ENCODE results near the gene FGF22.
"Not testable (repeated sequence)": the region's sequence is repeated elsewhere in the genome, so short reads cannot be mapped to it uniquely, and the experiment has no call there.

The FGF22 gene

DNA sequence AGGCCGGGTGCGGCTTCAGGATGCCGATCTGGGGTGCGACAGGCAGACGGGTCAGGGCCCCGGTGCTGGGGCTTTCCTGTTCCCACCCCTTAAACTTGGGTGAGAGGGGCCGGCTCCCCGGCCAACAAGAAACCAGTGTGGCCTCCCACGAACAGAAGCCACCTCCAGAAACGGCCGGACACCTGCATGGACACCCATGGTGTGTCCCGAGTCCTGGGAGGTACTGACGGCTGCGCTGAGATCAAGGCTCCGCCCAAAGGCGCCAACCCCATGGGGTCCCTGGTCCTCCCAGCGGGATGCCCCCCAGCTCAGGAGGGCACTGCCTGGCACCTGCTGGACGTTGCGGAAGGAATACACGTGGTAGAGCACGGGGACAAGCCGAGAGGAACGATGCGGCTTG lies 17.9 kb upstream of the FGF22 start:
- DNase-seq (ENCODE audit: low read depth in 2 of 2) = no peak

DNA sequence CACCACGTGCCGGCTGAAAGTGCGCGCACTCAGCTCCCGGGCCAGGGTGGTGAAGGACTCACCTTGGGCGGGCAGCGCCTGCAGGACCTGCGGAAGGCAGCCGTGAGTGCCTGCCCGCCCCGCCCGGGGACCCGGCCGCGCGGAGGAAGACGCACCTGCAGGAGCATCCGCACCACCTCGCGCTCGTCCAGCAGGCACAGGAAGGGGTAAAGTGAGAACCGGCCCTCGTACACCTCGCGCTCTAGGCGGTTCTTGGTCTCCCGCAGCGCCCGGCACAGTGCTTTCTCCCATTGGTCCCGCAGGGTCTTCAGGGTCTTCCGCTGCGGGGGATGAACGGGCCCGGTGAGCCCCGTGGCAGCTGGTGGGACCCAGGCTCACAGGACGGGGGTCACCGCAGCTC lies 17.0 kb upstream of the FGF22 start:
- DNase-seq (ENCODE audit: low read depth in 2 of 2) = no peak

DNA sequence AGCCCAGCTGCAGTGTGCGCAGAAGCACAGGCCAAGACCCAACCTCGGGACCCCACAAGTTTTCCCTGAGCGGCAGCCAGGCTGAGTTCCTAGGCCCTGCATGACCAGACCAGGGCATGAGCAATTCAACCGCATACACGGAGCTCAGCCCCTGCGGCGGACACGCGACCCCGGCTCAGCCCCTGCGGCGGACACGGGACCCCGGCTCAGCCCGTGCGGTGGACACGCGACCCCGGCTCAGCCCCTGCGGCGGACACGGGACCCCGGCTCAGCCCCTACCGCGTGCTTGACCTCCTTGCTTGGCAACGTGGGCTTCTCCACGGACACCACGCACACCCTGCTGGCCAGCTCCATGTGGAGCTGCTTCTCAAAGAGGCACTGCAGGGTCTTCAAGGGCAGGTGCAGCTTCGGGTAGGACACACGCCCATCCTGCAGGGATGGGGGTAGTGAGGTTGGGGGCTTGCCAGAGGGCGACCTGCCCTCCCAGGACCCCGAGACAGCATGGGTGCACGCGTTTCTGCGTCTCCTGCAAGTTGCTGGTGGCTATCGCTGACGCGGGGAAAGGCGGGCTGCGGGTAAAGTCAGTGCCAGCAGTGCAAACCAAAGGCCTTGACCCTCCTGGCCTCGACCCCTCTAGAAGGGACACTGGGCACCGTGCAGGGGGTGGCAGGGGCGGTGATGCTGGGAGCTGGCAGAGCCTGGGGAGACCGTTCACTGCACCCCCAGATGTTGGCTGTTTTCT lies 16.3 kb upstream of the FGF22 start:
- no peak for DNase-seq (ENCODE audit: low read depth in 2 of 2)

DNA sequence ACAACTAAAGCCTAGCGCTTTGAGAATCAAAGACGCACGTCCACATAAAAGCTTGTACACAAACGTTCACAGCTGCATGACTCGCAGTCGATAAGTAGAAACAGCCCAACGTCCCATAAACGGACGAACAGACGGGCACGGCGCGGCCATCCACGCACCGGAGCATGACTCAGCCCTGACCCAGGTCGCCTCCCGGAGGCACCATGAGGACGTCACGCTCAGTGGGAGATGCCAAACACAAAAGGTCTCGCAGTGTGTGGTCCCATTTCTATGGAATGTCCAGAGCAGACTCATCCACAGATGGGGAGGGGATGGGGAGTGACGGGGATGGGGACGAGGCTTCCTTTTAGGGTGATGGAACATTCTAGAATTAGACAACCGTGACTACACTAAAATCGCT lies 15.7 kb upstream of the FGF22 start:
- no peak for DNase-seq (ENCODE audit: low read depth in 2 of 2)

DNA sequence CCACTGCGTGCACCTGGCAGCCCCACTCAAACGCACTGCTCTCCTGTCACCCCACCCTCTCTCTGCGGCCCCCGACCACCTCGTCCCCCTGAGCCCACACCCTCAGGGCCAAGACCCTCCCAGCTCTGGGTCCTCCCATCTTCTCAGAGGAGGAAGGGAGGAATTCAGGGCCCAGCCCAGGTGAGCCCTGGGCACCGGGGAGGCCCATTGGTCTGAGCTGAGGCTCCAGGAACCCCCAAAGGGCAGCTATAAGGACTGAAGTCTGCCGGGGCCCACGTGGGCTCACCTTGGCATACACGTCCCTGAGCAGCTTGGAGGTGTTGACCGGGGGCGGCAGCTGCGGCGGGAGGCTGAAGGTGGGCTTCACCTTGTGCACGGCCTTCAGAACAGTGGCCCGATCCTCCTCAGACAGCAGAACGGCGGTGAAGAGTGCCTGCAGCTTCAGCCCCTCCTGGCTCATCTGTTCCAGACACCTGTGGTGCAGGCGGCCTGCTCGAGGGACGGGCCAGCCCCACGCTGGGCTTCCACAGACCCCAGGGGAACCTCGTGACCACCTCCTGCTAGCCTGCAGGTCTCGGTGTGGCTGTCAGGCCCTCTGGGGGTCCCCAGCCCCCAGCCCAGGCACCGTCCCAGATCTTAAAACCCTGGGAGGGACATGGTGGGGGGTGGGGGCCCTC lies 15.1 kb upstream of the FGF22 start:
- no peak for DNase-seq (ENCODE audit: low read depth in 2 of 2)

DNA sequence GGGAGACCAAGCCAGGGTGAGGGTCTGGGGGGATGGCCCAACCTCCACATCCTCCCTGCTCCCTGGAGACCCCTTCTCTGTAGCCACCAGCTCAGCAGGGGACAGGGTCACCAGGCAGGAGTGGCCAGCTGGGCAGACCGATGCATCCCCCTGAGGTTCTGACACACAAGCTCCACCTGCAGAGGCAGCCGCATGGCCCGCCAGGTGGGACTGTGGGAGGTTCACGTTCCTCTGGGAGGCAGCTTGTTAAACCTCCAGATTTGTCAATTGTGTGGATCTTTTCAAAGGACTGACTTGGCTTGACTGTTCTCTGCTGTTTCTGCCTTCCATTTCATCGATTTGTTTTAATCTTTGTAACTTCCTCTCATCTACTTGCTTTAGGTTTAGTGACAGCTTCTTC lies 14.4 kb upstream of the FGF22 start:
- DNase-seq (ENCODE audit: low read depth in 2 of 2) = no peak

DNA sequence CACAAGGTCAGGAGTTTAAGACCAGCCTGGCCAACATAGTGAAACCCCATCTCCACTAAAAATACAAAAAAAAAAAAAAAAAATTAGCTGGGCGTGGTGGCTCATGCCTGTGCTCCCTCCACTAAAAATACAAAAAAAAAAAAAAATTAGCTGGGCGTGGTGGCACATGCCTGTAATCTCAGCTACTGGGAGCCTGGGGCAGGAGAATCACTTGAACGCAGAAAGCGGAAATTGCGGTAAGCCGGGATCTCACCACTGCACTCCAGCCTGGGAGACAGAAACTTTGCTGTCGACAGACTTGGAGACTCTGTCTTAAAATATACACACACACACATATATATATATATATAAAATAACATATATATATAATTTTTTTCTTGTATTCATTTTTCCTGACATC lies 13.1 kb upstream of the FGF22 start:
- not testable (repeated sequence) for DNase-seq (ENCODE audit: low read depth in 2 of 2)

DNA sequence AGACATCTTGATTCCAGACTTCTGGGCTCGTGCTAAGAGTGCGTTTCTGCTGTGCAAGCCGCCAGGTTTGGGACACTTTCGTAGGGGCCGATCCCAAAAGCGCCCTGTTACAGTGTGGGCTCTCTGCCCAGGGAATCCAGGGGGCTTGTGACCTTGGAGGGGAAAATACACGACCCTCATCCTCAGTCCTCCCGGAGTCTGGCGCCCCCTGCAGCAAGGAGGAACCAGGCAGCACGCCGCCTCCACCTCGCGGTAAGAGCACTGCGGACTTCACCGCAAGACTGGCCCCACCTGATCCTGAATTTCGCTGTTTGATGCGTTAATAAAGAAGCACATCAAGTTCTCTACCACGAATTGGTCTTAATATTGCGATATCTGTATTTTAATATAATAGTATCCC lies 11.5 kb upstream of the FGF22 start:
- DNase-seq (ENCODE audit: low read depth in 2 of 2) = peak in 1 of 2 donors; percentile 18

DNA sequence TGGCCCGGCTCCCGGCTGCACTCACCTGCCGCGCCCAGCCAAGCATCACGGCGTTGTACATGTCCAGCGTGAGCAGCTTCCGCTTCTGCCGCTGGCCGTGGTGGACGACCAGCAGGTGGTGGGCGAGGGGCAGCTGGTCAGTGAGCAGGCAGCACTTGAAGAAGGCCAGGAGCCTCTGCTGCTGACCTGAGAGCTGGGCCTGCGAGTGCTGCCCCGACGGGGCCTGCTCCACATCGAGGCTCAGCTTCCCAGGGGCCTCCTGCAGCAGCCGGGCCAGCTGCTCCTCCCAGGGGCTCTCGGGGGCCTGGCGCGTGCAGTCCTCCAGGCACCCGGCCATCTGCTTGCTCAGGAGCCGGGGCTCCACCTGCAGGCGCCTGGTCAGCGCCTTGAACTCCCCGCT lies 10.2 kb upstream of the FGF22 start:
- not testable (repeated sequence) for DNase-seq (ENCODE audit: low read depth in 2 of 2)

DNA sequence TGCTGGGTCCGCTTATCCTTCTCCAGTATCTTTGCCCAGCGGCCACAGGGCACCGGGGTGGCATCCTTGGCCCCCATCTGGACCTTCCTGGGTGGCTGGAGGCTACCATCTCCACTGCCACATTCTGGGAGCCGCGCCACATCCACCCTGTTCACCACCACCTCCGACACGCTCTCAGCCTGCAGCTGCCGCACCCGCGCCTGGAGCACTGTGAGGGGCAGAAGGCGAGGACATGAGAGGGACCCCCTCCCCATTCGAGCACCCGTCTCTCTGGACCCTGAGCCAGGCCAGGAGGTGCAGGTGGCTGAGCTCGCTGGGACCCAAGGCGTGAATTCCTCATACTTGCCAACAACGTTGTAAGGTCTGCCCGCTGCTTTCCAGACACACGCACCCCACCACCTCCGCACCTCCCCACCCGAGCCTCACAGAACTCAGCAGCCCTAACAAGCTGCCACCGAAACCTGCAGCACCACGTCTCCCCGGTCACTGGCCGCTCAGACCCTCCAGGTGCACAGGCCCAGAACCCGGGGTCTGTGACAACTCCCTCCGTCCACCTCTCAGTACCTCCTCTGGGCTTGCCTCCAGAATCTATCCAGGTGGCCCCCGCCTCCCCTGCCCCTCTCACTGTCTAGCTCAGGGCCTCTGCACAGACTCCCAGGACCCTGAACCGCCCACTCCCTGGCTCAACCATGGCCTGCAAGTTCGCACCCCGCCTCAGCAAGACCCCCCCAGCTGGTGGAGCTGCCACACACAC lies 9.5 kb upstream of the FGF22 start:
- DNase-seq (ENCODE audit: low read depth in 2 of 2) = no peak

DNA sequence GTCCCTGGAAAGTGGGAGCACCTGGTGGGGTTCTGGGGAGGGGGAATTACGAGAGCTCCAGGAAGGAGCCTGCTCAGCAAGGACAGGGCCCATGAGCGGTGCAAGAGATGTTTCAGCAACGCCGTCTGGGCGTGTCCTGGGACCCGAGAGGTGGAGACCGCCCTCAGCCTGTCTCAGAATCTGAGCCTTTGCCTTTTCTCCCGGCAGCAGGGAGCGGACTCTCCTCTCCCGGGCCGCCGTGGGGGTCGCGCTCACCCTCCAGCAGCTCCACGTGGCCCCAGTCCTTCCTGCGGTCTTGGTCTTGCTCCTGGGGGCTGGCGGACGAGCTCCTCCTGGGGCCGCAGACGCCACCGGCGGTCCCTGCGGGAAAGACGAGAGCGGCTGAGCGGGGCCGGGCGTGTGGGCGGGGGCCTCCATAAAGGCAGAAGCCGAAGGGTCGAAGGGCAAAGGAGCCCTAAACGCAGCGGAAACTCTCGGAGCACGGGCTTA lies 7.1 kb upstream of the FGF22 start:
- DNase-seq (ENCODE audit: low read depth in 2 of 2) = peak; percentile 45 to 57

DNA sequence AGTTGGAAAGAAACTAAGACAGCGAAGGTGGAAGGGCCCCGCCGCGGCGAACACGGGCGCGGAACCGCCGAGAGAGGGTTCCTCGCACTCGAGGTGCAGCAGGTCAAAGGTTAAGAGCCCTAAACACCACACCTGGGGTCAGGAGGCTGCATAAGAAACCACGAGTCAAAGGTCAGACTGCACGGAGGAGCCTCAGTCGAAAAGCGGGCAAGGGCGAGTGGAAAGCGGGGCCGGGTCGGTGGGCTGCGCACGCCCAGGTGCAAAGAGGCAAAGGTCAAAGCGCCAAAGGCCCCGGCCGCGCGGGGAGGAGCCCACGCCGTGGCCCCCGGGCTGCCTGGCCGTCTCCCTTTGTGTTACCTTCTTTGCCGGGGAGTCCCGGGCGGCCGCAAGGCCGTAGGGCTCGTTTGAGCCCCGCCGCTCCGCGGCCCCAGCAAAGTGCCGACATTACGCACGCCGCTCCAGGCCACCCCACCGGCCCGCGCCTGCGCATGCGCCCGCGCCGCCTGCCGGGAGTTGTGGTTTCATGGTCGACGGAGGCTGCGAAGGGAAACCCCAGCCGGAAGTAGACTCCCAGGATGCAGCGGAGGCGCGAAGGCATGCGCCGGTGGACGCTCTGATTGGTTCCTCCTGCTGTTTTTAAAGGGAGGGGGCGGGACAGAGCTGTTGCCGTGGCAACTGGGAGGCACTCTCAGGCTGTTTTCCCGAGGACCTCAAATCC lies 6.5 kb upstream of the FGF22 start, which contains the start of gene POLRMT:
POLRMT (minus strand) TSS at position 470 of the 718 bp plus-strand sequence; CDS start at position 445, 25 bp downstream.
- peak; percentile 90 to 95 for DNase-seq (ENCODE audit: low read depth in 2 of 2)

DNA sequence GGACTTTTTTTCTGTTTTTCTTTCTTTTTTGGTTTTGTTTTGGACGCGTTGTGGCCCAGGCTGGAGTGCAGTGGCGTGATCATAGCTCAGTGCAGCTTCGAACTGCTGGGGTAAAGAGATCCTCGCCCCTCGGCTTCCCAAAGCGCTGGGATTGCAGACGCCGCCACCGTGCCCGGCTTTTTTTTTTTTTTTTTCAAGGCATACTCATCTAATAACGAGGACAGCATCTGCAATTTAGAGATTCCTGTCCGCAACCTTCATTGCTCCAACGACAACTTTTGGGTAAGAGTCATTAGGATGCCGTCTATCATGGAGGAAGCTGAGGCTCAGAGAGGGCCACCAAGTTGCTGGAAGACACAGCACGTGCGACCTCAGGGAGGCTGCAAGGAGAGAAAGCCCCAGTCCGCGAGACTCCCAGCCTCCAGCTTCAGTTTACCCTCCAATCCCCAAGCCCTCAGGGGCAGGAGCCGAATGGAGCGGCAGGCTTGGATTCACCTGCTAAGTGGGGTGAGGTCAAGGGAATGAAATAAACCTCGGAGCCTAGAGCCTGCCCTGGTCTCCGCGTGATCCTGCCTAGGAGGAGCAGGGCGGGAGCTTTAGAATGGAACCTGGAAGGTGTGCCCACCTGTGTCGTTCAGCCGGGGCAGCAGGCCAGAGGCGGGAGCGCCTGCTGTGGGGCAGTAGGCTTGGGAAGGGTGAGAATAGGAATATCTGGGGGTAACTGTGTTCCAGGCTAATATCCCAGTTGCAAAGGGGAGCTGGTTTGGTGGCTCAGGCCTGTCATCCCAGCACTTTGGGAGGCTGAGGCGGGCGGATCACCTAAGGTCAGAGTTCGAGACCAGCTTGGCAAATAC lies 5.7 kb upstream of the FGF22 start:
- no peak for DNase-seq (ENCODE audit: low read depth in 2 of 2)

DNA sequence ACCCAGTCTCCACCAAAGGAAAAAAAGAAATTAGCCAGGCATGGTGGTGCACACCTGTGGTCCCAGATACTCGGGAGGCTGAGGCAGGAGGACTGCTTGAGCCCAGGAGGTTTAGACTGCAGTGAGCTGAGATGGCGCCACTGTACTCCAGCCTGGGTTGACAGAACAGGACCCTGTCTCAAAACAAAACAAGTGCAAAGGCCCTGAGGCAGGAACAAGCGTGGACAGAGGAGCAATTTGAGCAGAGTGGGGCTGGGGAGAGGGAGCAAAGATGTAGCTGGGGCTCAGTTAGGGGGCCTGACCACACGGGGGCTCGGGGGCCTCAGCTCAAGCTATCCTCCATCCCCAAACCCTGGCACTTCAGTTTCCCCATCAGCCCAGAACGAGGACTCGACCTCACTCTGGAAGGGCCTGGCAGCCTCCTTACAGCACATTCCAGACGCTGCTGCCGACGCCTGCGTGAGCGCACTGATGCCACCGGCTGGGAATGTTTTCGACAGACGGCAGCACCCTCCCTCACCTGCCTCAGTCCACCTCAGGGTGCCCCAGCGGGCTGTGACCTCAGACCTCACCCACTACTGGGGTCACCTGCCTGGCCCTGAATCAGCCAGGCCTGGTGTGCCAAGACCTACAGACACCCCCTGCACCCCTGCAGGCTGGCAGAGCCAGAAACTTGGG lies 4.6 kb upstream of the FGF22 start:
- DNase-seq (ENCODE audit: low read depth in 2 of 2) = no peak

DNA sequence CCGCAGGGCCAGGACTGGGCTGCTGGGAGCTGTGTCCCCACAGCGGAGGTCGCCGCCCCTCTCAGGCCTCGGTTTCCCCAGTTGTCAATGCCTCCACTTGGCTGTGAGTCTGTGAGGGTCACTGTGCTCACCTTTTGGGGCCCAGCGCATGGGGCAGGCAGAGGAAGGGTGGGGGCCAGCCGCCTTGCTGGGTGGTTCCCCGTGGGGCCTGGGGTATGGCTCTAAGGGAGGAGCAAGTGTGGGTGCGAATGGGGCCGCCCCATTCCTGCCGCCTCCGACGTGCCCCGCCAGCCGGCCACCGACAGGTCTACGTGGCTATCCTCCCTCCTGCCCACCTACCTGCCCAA lies 800 bp upstream of the FGF22 start:
- DNase-seq (ENCODE audit: low read depth in 2 of 2) = no peak

DNA sequence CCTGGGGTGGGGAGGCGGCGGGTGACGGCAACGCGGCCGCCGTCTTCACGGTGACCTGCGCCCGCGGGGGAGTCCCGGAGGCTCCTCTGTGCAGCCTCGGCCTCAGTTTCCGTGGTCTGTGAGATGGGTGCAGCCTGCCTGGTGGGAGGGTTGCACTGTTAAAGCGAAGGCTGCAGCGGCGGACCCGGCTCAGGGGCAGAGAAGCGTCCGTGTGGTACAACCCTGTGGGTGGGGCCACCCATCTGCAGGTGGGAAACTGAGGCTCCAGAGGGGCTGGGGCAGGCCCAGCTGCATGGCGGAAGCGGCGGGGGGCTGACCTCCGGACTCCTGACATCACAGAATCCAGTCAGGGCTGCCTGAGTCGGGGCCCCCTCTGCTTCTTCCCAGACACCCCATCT lies 481 bp downstream of the FGF22 start:
- DNase-seq (ENCODE audit: low read depth in 2 of 2) = no peak

DNA sequence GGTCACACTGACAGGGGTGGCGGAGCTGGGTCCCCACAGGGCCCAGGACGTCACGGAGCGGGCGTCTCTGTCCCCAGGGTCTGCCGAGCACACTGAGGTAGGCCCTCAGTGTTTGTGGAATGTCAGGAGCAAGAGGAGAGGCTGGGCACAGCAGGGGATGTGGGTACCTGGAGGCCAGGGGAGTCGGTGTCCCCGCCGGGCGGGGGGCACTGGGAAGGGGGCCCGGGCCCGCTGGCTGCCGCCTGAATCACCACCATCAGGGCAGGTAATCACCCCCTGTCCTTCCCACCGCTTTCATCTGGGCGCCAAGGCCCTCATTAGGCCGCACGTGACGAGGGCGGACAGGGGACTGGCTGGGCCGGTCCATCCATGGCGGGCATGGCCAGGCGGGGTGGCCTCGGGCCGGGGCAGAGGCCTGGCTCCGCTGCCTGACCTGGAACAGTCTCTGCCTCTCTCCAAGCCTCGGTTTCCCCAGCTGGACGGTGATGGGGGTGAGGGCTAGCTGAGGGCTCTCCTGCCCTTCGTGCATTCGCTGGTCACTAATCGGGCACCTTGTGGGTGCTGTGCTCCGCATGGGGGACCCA lies 1.0 kb downstream of the FGF22 start:
- no peak for DNase-seq (ENCODE audit: low read depth in 2 of 2)

DNA sequence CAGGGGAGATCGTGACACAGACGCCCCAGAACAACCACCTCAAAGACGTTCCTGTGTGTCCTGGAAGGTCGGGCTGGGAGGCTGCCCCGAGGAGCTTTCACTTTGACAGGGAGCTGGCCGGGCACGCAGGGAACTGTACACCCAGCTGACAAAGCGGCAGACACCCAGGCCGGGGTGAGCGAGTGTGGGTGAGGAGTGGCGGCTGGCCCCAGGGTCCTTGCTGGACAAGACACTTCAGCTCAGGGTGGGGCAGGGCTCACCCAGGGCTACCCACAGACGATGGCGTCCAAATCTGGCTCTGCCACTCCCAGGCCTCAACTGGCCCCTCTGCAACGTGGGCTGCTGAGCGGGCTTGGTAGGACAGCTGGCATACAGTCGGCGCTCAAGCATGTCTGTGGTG lies 2.0 kb downstream of the FGF22 start:
- DNase-seq (ENCODE audit: low read depth in 2 of 2) = no peak

DNA sequence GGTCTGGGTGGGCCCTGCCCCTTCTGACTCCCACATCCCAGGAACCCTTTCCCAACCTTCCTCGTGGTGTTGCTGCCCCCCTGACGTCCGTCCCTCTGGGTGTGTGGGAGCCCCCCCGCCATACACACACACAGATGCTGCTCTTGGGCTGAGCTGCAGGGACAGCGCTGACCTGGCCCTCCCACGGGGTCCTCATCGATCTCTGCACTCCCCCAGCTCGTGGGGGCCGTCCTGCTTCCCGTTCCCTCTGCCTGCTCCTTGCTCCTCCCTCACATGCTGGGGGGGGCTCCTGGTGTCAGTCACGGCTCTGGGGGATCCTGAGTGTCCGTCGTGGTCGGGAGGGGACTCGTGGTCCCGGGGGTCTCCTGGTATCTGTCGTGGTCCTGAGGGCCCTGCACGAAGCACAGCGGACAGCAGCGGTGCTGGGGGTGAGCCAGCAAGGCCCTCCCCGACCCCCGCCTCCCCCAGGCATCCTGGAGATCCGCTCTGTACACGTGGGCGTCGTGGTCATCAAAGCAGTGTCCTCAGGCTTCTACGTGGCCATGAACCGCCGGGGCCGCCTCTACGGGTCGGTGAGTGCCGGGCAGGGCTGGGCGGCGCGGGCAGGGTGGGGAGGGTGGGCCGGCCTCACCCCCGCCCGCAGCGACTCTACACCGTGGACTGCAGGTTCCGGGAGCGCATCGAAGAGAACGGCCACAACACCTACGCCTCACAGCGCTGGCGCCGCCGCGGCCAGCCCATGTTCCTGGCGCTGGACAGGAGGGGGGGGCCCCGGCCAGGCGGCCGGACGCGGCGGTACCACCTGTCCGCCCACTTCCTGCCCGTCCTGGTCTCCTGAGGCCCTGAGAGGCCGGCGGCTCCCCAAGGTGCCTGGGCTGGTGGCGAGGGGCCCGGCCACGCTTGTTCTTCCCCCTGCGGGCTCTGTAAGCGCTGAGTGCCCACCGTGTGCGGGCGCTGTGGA lies 3.4 kb downstream of the FGF22 start:
- no peak for DNase-seq (ENCODE audit: low read depth in 2 of 2)

All from stimulated activated CD4-positive, alpha-beta T cell treated with anti-CD3 and anti-CD28 coated beads, Interleukin-4, amount 100 ng/mL, for 48 hours (primary cell).